KOPT-K1 (cell line): ENCODE measurements around the gene MYOC.
"Not testable (repeated sequence)": the region's sequence is repeated elsewhere in the genome, so short reads cannot be mapped to it uniquely, and the experiment has no call there.

Experiments
- H3K27ac ChIP-seq: fragments of 200-600 bp; sonication (generic); 2 replicates; pipeline ENCODE4 v1.5.1; 2016; ENCODE audit warnings: antibody characterized with exemption, mild to moderate bottlenecking, low read depth, low read length; ENCODE audit not compliant: poor library complexity, severe bottlenecking
- H3K36me3 ChIP-seq: fragments of 200-600 bp; sonication (generic); 2 replicates; pipeline ENCODE4 v1.5.1; 2017; ENCODE audit warnings: antibody characterized with exemption, mild to moderate bottlenecking, low read length, moderate library complexity; ENCODE audit not compliant: insufficient read depth
- H3K9me3 ChIP-seq: fragments of 200-600 bp; sonication (generic); 2 replicates; pipeline ENCODE4 v1.5.1; 2017; ENCODE audit warnings: antibody characterized with exemption, low read length, mild to moderate bottlenecking; ENCODE audit not compliant: insufficient read depth, poor library complexity, severe bottlenecking

MYOC gene

DNA sequence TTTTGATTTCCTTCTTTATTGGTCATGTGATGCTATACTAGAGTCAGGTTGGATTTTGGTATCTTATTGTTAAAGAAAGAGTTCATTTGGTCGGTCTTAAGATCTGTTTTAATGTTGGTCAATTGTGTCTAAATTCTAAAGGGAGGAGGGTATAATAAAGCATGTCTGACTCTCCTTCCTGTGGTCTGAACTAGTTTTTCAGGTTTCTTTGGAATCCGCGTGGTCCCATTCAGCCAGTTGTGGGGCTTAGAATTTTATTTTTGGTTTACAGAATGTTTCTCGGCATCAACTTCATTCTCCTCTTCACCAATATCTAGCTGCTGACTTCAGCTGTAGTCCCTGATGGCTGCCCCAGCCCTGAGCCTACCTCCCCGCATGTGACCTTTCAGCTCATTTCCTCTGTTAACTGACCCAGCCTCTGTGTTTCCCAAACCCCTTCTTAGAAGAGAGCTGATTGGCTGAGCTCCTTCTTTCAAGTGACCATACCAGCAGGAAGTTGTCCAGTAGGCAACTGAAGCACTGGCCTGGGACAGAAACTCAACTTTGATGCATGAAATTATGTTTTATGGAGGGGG lies 8.7 kb upstream of the MYOC start:
- no peaks in the 10 kb centered on the region for H3K36me3 ChIP-seq
- H3K9me3 ChIP-seq: no peaks in the 10 kb centered on the region
- H3K27ac ChIP-seq: no peak overlapping the region

- H3K9me3 ChIP-seq, H3K27ac ChIP-seq: not testable (repeated sequence)
Measured at GRCh38 chr1:171656206-171656605, 3.7 kb upstream of the MYOC start.

GRCh38 chr1:171655746-171656116 lies 3.2 kb upstream of the MYOC start:
- no peaks in the 10 kb centered on the region for H3K36me3 ChIP-seq
- H3K27ac ChIP-seq: no peak overlapping the region

More at GRCh38 chr1:171656206-171656605, 3.7 kb upstream of the MYOC start:
- H3K36me3 ChIP-seq: not testable (repeated sequence)

GRCh38 chr1:171654942-171655745 lies 2.7 kb upstream of the MYOC start:
- no peaks in the 10 kb centered on the region for H3K36me3 ChIP-seq
- no peak overlapping the region for H3K27ac ChIP-seq
- H3K9me3 ChIP-seq: no peaks in the 10 kb centered on the region

More at GRCh38 chr1:171655746-171656116, 3.2 kb upstream of the MYOC start:
- H3K9me3 ChIP-seq: no peaks in the 10 kb centered on the region

DNA sequence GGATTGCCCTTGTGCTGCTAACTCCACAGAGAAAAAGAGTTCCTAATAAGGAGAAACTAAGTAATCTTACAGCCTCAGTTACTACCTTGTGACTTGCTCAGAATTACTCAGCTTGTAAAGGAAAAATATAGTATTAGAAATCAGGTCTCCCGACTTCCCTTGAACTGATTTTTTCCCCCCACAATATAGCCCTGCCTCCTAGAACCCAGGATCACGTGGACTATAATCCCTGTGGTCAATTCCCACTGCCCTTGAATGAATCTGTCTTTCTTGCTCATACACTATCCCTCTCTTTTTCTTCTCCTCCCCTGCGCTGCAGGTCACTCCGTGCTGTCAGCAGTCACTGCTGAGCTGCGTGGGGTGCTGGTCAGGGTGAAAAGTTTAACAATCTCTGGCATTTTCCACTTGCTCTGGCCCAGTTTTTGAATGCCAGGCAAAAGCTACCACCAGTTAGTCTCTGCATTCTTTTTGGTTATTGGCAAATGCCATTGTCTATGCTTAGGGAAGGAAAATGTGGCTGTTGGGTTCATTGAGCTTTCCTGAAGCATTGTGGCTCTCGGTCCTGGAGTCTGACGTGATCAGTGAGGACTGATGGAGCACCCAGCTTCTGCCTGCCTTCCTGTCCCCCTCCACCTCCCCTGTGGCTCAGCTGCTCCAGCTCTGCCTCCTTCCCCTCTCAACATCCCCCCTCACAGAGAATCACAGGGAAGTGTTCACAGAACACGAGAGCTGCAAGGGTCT lies 1.9 kb upstream of the MYOC start:
- H3K27ac ChIP-seq: no peak overlapping the region
- H3K9me3 ChIP-seq: no peaks in the 10 kb centered on the region
- H3K36me3 ChIP-seq: no peaks in the 10 kb centered on the region

DNA sequence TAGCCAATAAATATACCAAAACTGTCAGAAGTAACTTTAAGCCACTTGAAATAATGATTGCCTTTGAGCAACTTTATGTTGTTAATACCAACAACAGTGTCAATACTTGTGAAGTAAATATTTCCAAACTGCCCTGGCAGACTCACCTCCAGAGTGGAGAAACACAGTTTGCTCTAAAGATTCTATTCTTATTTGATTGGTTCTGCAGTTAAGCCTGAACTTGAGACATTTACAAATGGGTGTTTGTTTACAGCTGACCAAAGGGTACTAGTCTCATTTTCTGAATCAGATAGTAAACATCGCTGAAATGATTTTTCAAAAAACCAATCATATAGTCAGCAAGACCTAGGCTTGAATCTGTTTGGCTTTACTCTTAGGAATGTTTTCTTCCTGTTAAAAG lies 1.3 kb upstream of the MYOC start:
- H3K9me3 ChIP-seq: no peaks in the 10 kb centered on the region
- no peaks in the 10 kb centered on the region for H3K36me3 ChIP-seq
- no peak overlapping the region for H3K27ac ChIP-seq

GRCh38 chr1:171646249-171646560 lies 6.3 kb downstream of the MYOC start:
- no peaks in the 10 kb centered on the region for H3K36me3 ChIP-seq
- H3K9me3 ChIP-seq: no peaks in the 10 kb centered on the region
- no peak overlapping the region for H3K27ac ChIP-seq

GRCh38 chr1:171645553-171646248 lies 6.8 kb downstream of the MYOC start:
- no peaks in the 10 kb centered on the region for H3K36me3 ChIP-seq
- H3K9me3 ChIP-seq: no peaks in the 10 kb centered on the region
- H3K27ac ChIP-seq: no peak overlapping the region

DNA sequence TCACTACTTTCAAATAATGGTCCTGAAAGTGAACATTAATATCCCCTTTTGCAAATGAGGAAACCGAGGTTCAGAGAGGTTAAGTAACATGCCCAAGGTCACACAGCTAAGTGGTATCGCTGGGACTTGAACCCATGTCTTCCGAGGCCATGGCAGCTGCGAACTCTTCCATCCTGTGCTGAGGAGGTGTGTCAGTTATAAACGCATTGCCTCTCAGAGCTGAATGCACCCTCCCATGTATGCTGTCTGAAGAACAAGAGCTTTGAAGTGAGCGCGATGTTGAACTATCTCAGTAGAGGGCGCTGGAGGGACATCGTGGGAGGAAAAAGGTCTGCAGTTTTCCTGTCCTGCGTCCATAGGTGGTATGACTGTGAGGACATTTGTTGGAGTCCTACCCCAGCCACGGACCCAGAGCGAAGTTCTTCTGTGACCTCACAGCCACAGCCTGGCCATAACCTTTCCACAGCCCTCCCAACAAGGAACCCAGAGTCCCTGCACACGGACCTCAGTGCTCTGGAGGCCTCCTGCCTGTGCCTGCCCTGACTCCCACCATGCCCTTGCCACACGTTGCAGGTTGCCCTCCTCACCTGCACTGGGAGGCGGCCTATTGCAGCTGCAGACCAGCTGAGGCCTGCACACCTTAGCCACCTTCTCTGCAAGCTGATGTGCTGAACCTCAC lies 7.5 kb downstream of the MYOC start:
- Histone ChIP-seq H3K27ac (no peak overlapping the region), H3K36me3 (no peaks in the 10 kb centered on the region), H3K9me3 (no peaks in the 10 kb centered on the region)

DNA sequence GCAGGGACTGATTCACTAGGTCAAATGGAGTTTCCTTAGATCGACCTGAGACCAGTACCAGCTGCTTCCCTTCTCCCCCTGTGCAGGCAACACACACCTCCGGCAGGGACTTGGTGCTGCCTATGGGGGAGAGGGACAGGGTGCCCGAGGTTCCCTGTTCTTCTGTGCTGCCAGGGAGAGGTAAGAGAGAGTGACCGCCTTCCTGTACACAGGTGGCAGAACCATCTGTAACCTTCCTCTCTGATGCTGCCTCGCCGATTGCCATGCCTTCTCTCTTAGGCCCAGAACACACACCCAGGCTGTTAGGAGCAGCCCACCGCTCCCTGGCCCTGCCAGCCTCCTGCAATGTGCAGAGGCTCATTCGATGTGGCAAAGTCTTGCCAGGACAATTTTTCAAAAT lies 9.3 kb downstream of the MYOC start:
- Histone ChIP-seq H3K36me3 (no peaks in the 10 kb centered on the region), H3K27ac (no peak overlapping the region), H3K9me3 (no peaks in the 10 kb centered on the region)

DNA sequence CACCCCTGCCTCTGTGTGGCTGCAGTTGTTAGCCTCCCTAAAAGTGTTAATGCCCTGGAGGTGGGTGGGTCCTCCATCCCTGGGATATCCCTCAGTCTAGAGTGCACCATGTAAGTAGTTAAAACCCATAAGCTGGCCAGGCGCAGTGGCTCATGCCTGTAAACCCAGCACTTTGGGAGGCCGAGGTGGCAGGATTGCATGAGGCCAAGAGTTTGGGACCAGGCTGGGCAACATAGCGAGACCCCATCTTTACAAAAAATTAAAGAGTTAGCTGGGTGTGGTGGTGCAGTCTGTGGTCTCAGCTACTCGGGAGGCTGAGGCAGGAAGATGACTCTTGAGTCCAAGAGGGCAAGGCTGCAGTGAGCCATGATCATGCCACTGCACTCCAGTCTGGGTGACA lies 10.3 kb downstream of the MYOC start:
- Histone ChIP-seq H3K27ac (no peak overlapping the region), H3K9me3 (no peaks in the 10 kb centered on the region), H3K36me3 (no peaks in the 10 kb centered on the region)

- Histone ChIP-seq H3K36me3 (no peaks in the 10 kb centered on the region), H3K9me3 (no peaks in the 10 kb centered on the region), H3K27ac (no peak overlapping the region)
Measured at GRCh38 chr1:171641076-171641864, 11.2 kb downstream of the MYOC start.

- Histone ChIP-seq H3K9me3 (no peaks in the 10 kb centered on the region), H3K27ac (no peak overlapping the region), H3K36me3 (no peaks in the 10 kb centered on the region)
Measured at GRCh38 chr1:171640225-171640624, 12.3 kb downstream of the MYOC start.

- Histone ChIP-seq H3K9me3 (no peaks in the 10 kb centered on the region), H3K27ac (no peak overlapping the region), H3K36me3 (no peaks in the 10 kb centered on the region)
Measured at GRCh38 chr1:171637928-171638576, 14.4 kb downstream of the MYOC start.
